Measurements from ENCODE around the gene CYRIA. TPM values are rescaled to one million over a fixed set of nuclear protein-coding genes. Genes with fewer than 3 reads are reported as not detected.

The CYRIA gene
- total RNA-seq, 4 donors from 2014 or later = 33.6 to 79.0 (median 50.0) TPM

DNA sequence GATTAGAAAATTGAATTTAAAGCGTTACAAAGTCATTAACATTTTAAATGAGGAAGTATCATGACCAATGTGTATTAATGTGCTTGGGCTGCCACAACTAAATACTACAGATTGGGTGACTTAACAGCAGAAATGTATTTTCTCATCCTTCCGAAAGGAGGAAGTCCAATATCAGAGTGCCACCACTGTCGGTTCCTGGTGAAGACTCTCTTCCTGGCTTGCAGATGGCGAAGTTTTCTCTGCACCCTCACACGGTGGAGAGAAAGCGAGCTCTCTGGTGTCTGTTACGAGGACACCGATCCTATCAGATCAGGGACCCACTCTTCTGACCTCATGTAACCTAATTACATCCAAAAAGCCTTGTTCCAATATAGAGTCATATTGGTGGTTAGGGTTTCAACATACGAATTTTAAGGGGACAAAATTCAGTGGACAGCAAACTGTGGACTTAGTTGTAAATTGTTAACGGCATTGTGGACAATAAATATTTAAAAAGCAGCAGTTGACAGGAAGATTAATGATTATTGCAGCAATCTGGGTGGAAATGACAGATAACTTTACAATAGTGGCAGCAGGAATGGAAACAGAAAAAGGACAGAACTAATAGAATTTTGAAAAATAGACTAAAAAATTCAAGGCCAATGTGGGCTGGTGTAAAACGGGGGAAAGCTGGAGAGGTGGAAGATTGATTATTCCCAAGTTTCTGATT, 35.1 kb upstream of the CYRIA start:
- no peak overlapping the region for H3K27ac ChIP-seq
- H3K9me3 ChIP-seq = no peaks in the 10 kb centered on the region
- intact Hi-C loops (cut with DNase I) = no loop called here
- H3K36me3 ChIP-seq = no peaks in the 10 kb centered on the region
- DNase-seq = no peak
- H3K4me3 ChIP-seq (replicated peaks in 1 of 3) = no peak overlapping the region
- WGBS, 2 donors = 88 to 89% methylated on average over 11 of the region's 11 CpGs
- no peaks in the 10 kb centered on the region for H3K4me1 ChIP-seq
- TF ChIP-seq, protein P1, sequence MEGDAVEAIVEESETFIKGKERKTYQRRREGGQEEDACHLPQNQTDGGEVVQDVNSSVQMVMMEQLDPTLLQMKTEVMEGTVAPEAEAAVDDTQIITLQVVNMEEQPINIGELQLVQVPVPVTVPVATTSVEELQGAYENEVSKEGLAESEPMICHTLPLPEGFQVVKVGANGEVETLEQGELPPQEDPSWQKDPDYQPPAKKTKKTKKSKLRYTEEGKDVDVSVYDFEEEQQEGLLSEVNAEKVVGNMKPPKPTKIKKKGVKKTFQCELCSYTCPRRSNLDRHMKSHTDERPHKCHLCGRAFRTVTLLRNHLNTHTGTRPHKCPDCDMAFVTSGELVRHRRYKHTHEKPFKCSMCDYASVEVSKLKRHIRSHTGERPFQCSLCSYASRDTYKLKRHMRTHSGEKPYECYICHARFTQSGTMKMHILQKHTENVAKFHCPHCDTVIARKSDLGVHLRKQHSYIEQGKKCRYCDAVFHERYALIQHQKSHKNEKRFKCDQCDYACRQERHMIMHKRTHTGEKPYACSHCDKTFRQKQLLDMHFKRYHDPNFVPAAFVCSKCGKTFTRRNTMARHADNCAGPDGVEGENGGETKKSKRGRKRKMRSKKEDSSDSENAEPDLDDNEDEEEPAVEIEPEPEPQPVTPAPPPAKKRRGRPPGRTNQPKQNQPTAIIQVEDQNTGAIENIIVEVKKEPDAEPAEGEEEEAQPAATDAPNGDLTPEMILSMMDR (IDR thresholded peaks at IDR 0.05) = no peak
- TF ChIP-seq POLR2A (IDR thresholded peaks at IDR 0.05) = no peak
- no peaks in the 10 kb centered on the region for H3K27me3 ChIP-seq

DNA sequence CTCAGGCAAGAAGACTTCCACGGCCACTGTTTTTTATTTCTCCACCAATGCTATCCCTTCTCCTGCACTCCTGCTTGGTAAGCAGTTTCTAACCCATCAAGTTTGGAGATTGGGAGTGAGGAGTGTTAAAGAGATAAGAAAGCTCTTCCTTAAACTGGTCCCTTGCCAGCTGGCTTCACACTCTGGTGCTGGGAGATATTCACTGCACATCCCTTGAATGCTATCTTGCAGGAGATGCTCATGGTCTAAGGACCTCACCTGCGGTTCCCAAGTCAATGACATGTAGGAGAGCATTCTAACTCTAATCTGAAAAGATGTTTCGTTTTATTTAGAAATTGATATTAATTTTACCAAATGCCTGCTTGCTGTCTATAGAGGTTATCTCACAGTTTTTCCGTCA, 28.2 kb upstream of the CYRIA start:
- no peak for DNase-seq
- intact Hi-C loops (cut with DNase I) = no loop called here
- Histone ChIP-seq H3K27me3 (no peaks in the 10 kb centered on the region), H3K27ac (no peak overlapping the region), H3K36me3 (no peaks in the 10 kb centered on the region), H3K4me3 (replicated peaks in 1 of 3) (no peak overlapping the region), H3K9me3 (no peaks in the 10 kb centered on the region), H3K4me1 (peaks cover 0 to 3% of the 10 kb centered on the region in 2 donors)
- WGBS, 2 donors = 90 to 94% methylated on average over 4 of the region's 4 CpGs
- TF ChIP-seq, protein P1 (IDR thresholded peaks at IDR 0.05) = no peak
- TF ChIP-seq POLR2A (IDR thresholded peaks at IDR 0.05) = no peak

DNA sequence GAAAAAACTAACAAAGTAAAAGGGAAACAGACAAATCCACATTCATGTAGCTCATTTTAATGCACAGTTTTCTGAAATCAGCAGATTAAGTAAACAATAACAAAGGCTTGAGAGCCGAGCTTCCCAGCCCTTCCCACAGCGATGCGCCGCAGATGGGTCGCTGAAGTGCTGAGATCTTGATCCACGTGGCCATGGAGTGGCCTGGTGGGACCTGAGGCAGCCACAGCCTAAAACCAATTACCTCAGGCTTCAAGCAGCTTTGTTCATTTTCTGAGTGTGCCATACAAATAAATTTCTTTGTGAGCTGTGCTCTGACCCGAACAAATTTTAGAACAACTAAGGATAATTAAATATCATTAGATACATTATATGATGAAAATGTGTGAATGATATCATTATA, 25.6 kb upstream of the CYRIA start:
- Histone ChIP-seq H3K36me3 (no peaks in the 10 kb centered on the region), H3K9me3 (no peaks in the 10 kb centered on the region), H3K27me3 (no peaks in the 10 kb centered on the region), H3K27ac (no peak overlapping the region), H3K4me3 (replicated peaks in 1 of 3) (no peak overlapping the region), H3K4me1 (peaks cover 3 to 7% of the 10 kb centered on the region in 2 donors)
- WGBS, 2 donors = 85 to 90% methylated on average over 7 of the region's 7 CpGs
- TF ChIP-seq, protein P1 (IDR thresholded peaks at IDR 0.05) = no peak
- no peak for TF ChIP-seq POLR2A (IDR thresholded peaks at IDR 0.05)
- no peak for DNase-seq
- intact Hi-C loops (cut with DNase I) = no loop called here

DNA sequence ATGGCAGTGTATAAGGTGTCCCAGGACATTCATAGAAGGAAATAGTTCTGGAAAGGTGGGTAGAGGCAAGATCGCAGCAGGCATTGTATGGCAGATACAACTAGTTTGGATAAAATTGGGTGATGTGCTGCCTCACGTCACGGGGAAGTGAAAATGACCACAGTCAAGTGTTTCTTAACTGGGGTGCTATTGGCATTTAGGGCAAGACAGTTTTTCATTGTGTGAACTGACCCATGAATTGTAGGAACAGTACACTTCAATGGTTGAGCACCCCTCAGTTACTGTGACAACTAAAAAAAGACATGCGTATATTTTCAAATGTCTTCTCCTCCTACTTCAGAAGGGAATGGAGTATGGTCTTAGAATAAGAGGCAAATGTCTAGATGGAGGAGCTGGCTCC, 22.3 kb upstream of the CYRIA start:
- Histone ChIP-seq H3K4me1 (peaks cover 3 to 10% of the 10 kb centered on the region in 2 donors), H3K36me3 (no peaks in the 10 kb centered on the region), H3K4me3 (replicated peaks in 1 of 3) (no peak overlapping the region), H3K9me3 (no peaks in the 10 kb centered on the region), H3K27ac (no peak overlapping the region), H3K27me3 (no peaks in the 10 kb centered on the region)
- intact Hi-C loops (cut with DNase I) = no loop called here
- no peak for TF ChIP-seq POLR2A (IDR thresholded peaks at IDR 0.05)
- TF ChIP-seq, protein P1 (IDR thresholded peaks at IDR 0.05) = no peak
- 63 to 65% methylated on average over 4 of the region's 4 CpGs for WGBS, 2 donors
- DNase-seq = no peak

DNA sequence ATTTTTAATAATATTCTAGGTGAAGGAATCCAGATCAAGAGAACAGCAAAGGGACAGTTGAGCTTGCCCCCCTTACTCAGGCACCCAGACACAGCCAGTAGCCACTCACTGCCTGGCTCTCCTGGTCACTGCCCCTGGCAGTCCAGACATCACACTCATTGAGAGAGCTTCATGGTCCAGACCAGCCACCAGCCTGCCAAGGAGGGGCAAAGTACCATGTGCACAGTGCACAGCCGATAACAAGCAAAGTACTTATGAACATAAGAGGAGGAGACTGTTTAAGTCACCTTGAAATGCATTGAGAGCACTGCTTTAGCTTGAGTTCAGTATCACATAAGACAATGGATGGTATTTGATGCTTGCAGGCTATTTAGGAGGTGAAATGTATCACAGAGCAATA, 21.6 kb upstream of the CYRIA start:
- Histone ChIP-seq H3K27me3 (no peaks in the 10 kb centered on the region), H3K27ac (no peak overlapping the region), H3K4me3 (replicated peaks in 1 of 3) (no peak overlapping the region), H3K4me1 (peaks cover 0 to 17% of the 10 kb centered on the region in 2 donors), H3K9me3 (no peaks in the 10 kb centered on the region), H3K36me3 (no peaks in the 10 kb centered on the region)
- DNase-seq = peak in 1 of 2 donors; percentile 25
- WGBS, 2 donors = 44 to 65% methylated on average over 1 of the region's 1 CpG
- TF ChIP-seq, protein P1 (IDR thresholded peaks at IDR 0.05) = no peak
- no peak for TF ChIP-seq POLR2A (IDR thresholded peaks at IDR 0.05)
- intact Hi-C loops (cut with DNase I) = no loop called here
